Neural cell (in vitro differentiated cells): ENCODE data around the gene TRIM44. TPM values are rescaled to one million over a fixed set of nuclear protein-coding genes. Genes with fewer than 3 reads are reported as not detected.

Experiments used
- H2AFZ ChIP-seq: fragments of 200-600, 300-800 bp; sonication (generic), shearing (Covaris generic); 2 replicates; pipeline ENCODE4 v1.6.0; 2014; ENCODE audit warnings: low read depth, mild to moderate bottlenecking, antibody characterized with exemption, low read length, moderate library complexity
- H3F3A ChIP-seq: fragments of 200-600 bp; shearing (Covaris generic); 2 replicates; pipeline ENCODE4 v1.6.1; 2016; ENCODE audit warnings: mild to moderate bottlenecking, moderate library complexity, mixed read lengths, antibody characterized with exemption, low read length; ENCODE audit not compliant: insufficient read depth, poor library complexity, severe bottlenecking
- H3K27ac ChIP-seq: fragments of 200-600, 300-800 bp; sonication (generic), shearing (Covaris generic); 2 replicates; pipeline ENCODE4 v1.5.1; 2014; ENCODE audit warnings: mild to moderate bottlenecking, low read length, moderate library complexity
- H3K27me3 ChIP-seq: fragments of 300-800, 200-600 bp; sonication (generic), shearing (Covaris generic); 2 replicates; pipeline ENCODE4 v1.6.0; 2014; ENCODE audit warnings: mild to moderate bottlenecking, low read depth, low read length, moderate library complexity; ENCODE audit not compliant: insufficient read depth
- H3K36me3 ChIP-seq: fragments of 300-800, 200-600 bp; sonication (generic), shearing (Covaris generic); 2 replicates; pipeline ENCODE4 v1.5.1; 2014; ENCODE audit warnings: mild to moderate bottlenecking, antibody characterized with exemption, low read length, moderate library complexity; ENCODE audit not compliant: insufficient read depth
- H3K4me2 ChIP-seq: fragments of 300-800, 200-600 bp; sonication (generic), shearing (Covaris generic); 2 replicates; pipeline ENCODE4 v1.6.0; 2014; ENCODE audit warnings: mild to moderate bottlenecking, low read length
- H3K4me3 ChIP-seq: fragments of 300-800, 200-600 bp; sonication (generic), shearing (Covaris generic); 2 replicates; pipeline ENCODE4 v1.5.1; 2014; ENCODE audit warnings: mild to moderate bottlenecking, low read length, moderate library complexity
- H3K79me2 ChIP-seq: fragments of 200-600 bp; shearing (Covaris generic); replicated peaks from 2 replicates; pipeline ENCODE4 v1.6.0; 2014; ENCODE audit warnings: mild to moderate bottlenecking, low read length, moderate library complexity; ENCODE audit not compliant: insufficient read depth
- H3K9ac ChIP-seq: fragments of 300-800, 200-600 bp; sonication (generic), shearing (Covaris generic); 2 replicates; pipeline ENCODE4 v1.6.1; 2016; ENCODE audit warnings: mild to moderate bottlenecking, low read length, mixed read lengths
- H3K9me2 ChIP-seq: fragments of 200-600 bp; shearing (Covaris generic); 2 replicates; pipeline ENCODE4 v1.6.1; 2016; ENCODE audit warnings: mild to moderate bottlenecking, low read length, mixed read lengths; ENCODE audit not compliant: insufficient read depth
- H3K9me3 ChIP-seq: fragments of 200-600, 300-800 bp; sonication (generic), shearing (Covaris generic); 2 replicates; pipeline ENCODE4 v1.6.1; 2016; ENCODE audit warnings: mild to moderate bottlenecking, mixed run types, low read length, moderate library complexity, mixed read lengths
- H4K20me1 ChIP-seq: fragments of 200-600 bp; shearing (Covaris generic); 2 replicates; pipeline ENCODE4 v1.6.1; 2016; ENCODE audit warnings: mild to moderate bottlenecking, mixed run types; ENCODE audit not compliant: insufficient read depth
- EP300 ChIP-seq: fragments of 450-650 bp; conservative IDR thresholded peaks from 2 replicates; pipeline ENCODE4 v1.6.1; 2014; ENCODE audit warnings: antibody characterized with exemption, mild to moderate bottlenecking, moderate library complexity; ENCODE audit not compliant: poor library complexity, severe bottlenecking
- EZH2 ChIP-seq: fragments of 200-600, 300-800 bp; shearing (Covaris generic), sonication (generic); IDR thresholded peaks from 2 replicates; pipeline ENCODE4 v1.6.1; 2014; ENCODE audit warnings: antibody characterized with exemption, low read length, borderline replicate concordance, mild to moderate bottlenecking; ENCODE audit not compliant: insufficient read depth, poor library complexity, severe bottlenecking
- MXI1 ChIP-seq: fragments of 450-650 bp; conservative IDR thresholded peaks from 2 replicates; pipeline ENCODE4 v1.6.1; 2014; ENCODE audit warnings: antibody characterized with exemption, mild to moderate bottlenecking; ENCODE audit not compliant: poor library complexity, severe bottlenecking
- POLR2AphosphoS5 ChIP-seq: IDR thresholded peaks from 2 replicates; pipeline ENCODE4 v1.6.1; 2012
- RAD21 ChIP-seq: fragments of 450-650 bp; conservative IDR thresholded peaks from 2 replicates; pipeline ENCODE4 v1.6.1; 2014; ENCODE audit warnings: antibody characterized with exemption, mild to moderate bottlenecking, moderate library complexity
- SMC3 ChIP-seq: fragments of 450-650 bp; conservative IDR thresholded peaks from 2 replicates; pipeline ENCODE4 v1.6.1; 2014; ENCODE audit warnings: antibody characterized with exemption, mild to moderate bottlenecking, moderate library complexity; ENCODE audit not compliant: poor library complexity
- TAF1 ChIP-seq: IDR thresholded peaks from 2 replicates; pipeline ENCODE4 v1.6.1; 2012; ENCODE audit warnings: low read depth
- polyA plus RNA-seq: library from polyadenylated mRNA; depleted of rRNA; stranded (reverse); fragments of >200 nt; gene quantifications from 2 replicates; pipeline ENCODE4 v1.2.3, GENCODE V29; 2014
- TF ChIP-seq, protein P1 (sequence below): fragments of 450-650 bp; IDR thresholded peaks from 2 replicates; pipeline ENCODE4 v1.5.1; 2014; ENCODE audit warnings: antibody characterized with exemption, mild to moderate bottlenecking, moderate library complexity; ENCODE audit not compliant: poor library complexity, severe bottlenecking
- TF ChIP-seq, protein P2 (sequence below): IDR thresholded peaks from 2 replicates; pipeline ENCODE4 v1.6.1; 2012; ENCODE audit warnings: borderline replicate concordance

Gene TRIM44
- polyA plus RNA-seq, 1 donor from 2014 or later, result 14.9 TPM

DNA sequence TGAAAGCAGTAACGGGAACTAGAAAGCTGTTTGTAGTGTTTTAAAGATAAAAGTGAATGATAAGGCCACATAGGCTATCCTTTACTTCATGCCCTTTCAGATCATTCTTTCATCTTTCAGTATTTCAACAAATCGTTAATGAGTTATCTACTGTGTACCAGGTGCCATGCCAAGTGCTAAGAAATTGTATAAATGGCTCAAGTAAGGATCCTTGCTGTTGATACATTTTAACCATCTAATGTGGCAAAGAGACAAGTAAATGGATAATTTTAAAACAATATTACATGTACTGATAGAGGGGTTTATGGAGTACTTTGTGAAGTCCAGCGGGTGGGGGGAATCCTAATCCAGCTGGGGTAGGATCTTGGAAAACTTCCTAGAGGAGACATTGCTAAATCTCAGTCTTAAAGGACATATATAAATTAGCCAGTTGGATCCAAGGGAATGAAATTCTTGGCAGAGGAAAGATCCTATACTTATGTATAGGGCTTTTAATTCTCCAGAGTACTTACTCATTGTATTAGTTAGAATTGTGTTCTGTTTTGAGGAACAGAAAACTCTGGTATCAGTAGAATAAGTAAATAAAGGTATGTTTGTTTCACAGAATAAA, 119.4 kb downstream of the TRIM44 start:
- Histone ChIP-seq H3K4me2 (no peak overlapping the region), H3K4me3 (no peak overlapping the region)
- TF ChIP-seq TAF1 (no peak), RAD21 (no peak), EP300 (no peak), MXI1 (no peak)

DNA sequence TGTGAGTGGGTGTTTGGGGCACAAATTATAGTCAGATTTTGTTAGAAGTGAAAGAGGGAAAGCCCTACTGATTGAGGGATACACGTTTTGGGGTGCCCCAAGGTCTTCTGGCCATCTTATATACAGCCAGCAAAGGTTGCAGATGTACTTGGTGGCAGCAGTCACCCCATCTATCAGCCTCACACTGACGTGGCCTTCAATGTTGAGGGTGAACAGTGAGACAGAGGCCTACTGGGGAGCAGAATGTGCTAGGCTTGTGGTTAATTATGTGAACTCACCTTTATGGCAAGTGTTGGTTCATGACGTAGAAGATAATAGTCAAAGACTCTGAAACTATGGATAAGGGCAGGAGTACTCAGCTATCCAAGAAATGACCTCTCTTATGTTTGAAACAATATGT, 121.2 kb downstream of the TRIM44 start:
- Histone ChIP-seq H3K79me2 (no peaks in the 10 kb centered on the region), H3K4me2 (no peak overlapping the region), H3K9ac (no peak overlapping the region), H4K20me1 (no peaks in the 10 kb centered on the region), H3K9me2 (no peaks in the 10 kb centered on the region), H3K9me3 (no peaks in the 10 kb centered on the region), H3F3A (no peaks in the 10 kb centered on the region), H3K4me3 (no peak overlapping the region), H3K36me3 (no peaks in the 10 kb centered on the region), H3K27me3 (no peaks in the 10 kb centered on the region), H3K27ac (no peak overlapping the region), H2AFZ (no peak overlapping the region)
- no peak for TF ChIP-seq POLR2AphosphoS5
- TF ChIP-seq, protein P1, sequence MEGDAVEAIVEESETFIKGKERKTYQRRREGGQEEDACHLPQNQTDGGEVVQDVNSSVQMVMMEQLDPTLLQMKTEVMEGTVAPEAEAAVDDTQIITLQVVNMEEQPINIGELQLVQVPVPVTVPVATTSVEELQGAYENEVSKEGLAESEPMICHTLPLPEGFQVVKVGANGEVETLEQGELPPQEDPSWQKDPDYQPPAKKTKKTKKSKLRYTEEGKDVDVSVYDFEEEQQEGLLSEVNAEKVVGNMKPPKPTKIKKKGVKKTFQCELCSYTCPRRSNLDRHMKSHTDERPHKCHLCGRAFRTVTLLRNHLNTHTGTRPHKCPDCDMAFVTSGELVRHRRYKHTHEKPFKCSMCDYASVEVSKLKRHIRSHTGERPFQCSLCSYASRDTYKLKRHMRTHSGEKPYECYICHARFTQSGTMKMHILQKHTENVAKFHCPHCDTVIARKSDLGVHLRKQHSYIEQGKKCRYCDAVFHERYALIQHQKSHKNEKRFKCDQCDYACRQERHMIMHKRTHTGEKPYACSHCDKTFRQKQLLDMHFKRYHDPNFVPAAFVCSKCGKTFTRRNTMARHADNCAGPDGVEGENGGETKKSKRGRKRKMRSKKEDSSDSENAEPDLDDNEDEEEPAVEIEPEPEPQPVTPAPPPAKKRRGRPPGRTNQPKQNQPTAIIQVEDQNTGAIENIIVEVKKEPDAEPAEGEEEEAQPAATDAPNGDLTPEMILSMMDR, result no peak
- no peak for TF ChIP-seq RAD21
- TF ChIP-seq TAF1, result no peak
- TF ChIP-seq MXI1, result no peak
- TF ChIP-seq SMC3, result no peak
- no peak for TF ChIP-seq EP300
- TF ChIP-seq EZH2, result no peak
- TF ChIP-seq, protein P2, sequence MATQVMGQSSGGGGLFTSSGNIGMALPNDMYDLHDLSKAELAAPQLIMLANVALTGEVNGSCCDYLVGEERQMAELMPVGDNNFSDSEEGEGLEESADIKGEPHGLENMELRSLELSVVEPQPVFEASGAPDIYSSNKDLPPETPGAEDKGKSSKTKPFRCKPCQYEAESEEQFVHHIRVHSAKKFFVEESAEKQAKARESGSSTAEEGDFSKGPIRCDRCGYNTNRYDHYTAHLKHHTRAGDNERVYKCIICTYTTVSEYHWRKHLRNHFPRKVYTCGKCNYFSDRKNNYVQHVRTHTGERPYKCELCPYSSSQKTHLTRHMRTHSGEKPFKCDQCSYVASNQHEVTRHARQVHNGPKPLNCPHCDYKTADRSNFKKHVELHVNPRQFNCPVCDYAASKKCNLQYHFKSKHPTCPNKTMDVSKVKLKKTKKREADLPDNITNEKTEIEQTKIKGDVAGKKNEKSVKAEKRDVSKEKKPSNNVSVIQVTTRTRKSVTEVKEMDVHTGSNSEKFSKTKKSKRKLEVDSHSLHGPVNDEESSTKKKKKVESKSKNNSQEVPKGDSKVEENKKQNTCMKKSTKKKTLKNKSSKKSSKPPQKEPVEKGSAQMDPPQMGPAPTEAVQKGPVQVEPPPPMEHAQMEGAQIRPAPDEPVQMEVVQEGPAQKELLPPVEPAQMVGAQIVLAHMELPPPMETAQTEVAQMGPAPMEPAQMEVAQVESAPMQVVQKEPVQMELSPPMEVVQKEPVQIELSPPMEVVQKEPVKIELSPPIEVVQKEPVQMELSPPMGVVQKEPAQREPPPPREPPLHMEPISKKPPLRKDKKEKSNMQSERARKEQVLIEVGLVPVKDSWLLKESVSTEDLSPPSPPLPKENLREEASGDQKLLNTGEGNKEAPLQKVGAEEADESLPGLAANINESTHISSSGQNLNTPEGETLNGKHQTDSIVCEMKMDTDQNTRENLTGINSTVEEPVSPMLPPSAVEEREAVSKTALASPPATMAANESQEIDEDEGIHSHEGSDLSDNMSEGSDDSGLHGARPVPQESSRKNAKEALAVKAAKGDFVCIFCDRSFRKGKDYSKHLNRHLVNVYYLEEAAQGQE, result no peak

More for the DNA sequence above, 119.4 kb downstream of the TRIM44 start:
- Histone ChIP-seq H3F3A (no peaks in the 10 kb centered on the region), H3K9me2 (no peaks in the 10 kb centered on the region), H3K27me3 (no peaks in the 10 kb centered on the region), H2AFZ (no peak overlapping the region), H3K9me3 (no peaks in the 10 kb centered on the region), H3K27ac (no peak overlapping the region), H3K36me3 (no peaks in the 10 kb centered on the region), H3K79me2 (no peaks in the 10 kb centered on the region), H4K20me1 (no peaks in the 10 kb centered on the region), H3K9ac (no peak overlapping the region)
